Keratinocyte (primary cell): ENCODE results near the gene KCNK7.

Source experiments
- EZH2 ChIP-seq: IDR thresholded peaks from one replicate; pipeline ENCODE4 v1.6.1; 2012; ENCODE audit warnings: inconsistent platforms, mild to moderate bottlenecking, low read length, moderate library complexity
- TF ChIP-seq, protein P1 (sequence below), 3 experiments: IDR thresholded peaks in 1 of 3; conservative IDR thresholded peaks in 1 of 3; optimal IDR thresholded peaks in 1 of 3; 2 replicates in 2 of 3; 3 replicates in 1 of 3; pipeline versions ENCODE3 to v1.5.1; 2011; ENCODE audit warnings: low read length in 3 of 3, mild to moderate bottlenecking in 3 of 3, moderate library complexity in 2 of 3, control low read depth in 1 of 3, inconsistent platforms in 1 of 3; ENCODE audit not compliant: insufficient read depth in 2 of 3; ENCODE audit errors: extremely low read depth in 1 of 3

DNA sequence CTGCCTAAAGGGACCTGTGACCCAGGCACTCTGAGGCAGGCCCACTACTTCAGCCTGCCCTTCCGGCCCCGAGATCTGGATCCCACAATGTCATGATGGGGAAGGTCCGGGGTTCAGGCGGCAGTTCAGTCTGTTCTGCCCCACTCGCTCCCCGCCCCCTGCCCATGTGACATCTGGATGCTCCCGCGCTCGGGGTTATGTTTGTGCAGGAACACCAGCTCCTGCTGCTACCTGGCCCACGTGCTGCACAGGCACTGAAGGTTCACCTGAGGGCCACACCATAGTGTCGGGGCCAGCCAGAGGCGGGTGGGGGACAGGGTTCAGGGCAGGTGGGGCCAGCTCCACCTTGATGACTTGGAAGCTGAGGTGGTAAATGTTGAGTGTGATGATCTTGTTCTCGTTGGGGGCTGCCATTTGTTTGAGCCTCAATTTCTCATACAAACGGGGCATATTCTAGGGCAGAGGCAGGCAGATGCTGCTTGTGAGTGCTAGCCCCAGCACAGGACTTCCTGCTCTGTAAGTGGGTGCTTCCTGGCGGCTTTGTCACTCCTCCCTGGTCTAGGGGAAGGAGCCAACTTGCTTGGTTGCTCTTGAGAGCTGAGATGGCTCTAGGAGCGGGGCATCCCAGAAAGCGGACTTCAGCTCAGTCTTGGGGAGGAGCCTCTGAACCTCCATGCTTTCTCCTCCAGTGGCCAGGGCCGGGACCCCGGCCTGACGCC lies 37.9 kb upstream of the KCNK7 start:
- TF ChIP-seq, protein P1, sequence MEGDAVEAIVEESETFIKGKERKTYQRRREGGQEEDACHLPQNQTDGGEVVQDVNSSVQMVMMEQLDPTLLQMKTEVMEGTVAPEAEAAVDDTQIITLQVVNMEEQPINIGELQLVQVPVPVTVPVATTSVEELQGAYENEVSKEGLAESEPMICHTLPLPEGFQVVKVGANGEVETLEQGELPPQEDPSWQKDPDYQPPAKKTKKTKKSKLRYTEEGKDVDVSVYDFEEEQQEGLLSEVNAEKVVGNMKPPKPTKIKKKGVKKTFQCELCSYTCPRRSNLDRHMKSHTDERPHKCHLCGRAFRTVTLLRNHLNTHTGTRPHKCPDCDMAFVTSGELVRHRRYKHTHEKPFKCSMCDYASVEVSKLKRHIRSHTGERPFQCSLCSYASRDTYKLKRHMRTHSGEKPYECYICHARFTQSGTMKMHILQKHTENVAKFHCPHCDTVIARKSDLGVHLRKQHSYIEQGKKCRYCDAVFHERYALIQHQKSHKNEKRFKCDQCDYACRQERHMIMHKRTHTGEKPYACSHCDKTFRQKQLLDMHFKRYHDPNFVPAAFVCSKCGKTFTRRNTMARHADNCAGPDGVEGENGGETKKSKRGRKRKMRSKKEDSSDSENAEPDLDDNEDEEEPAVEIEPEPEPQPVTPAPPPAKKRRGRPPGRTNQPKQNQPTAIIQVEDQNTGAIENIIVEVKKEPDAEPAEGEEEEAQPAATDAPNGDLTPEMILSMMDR (optimal IDR thresholded peaks at IDR 0.05 in 1 of 3, IDR thresholded peaks at IDR 0.05 in 1 of 3, conservative IDR thresholded peaks at IDR 0.05 in 1 of 3; ENCODE audit: extremely low read depth in 1 of 3, insufficient read depth in 2 of 3, low read length in 3 of 3) = no peak
- TF ChIP-seq EZH2 = no peak
